HEK293 (cell line): ENCODE data around the gene ADPRHL1.

Experiments
- CTCF ChIA-PET: fragments of 350-600 bp; formaldehyde crosslinking; extraction: SDS; loops from one replicate; lab custom pipeline; 2021; ENCODE audit warnings: antibody characterized with exemption; lab: Yijun Ruan, JAX
- POLR2A ChIA-PET: fragments of 300-600 bp; formaldehyde crosslinking; extraction: SDS; loops from one replicate; lab custom pipeline; 2020; ENCODE audit warnings: antibody characterized with exemption, inconsistent platforms; lab: Yijun Ruan, JAX
- H3K27ac ChIP-seq: fragments of 200-500 bp; sonication (Bioruptor generic); 2 replicates; pipeline ENCODE4 v1.5.1; 2014; ENCODE audit warnings: low read depth, low read length, control low read depth, inconsistent platforms; ENCODE audit errors: extremely low read depth
- H3K36me3 ChIP-seq, 2 experiments: fragments of 200-500 bp in 1 of 2; sonication (Bioruptor generic) in 1 of 2; 1 replicate in 1 of 2; 2 replicates in 1 of 2; pipeline ENCODE4 v1.5.1; 2014 to 2017; ENCODE audit warnings: inconsistent platforms in 2 of 2, low read length in 2 of 2; ENCODE audit not compliant: control insufficient read depth in 2 of 2, insufficient read depth in 1 of 2
- H3K4me1 ChIP-seq: fragments of 200-500 bp; sonication (Bioruptor generic); 2 replicates; pipeline ENCODE4 v1.5.1; 2014; ENCODE audit warnings: mild to moderate bottlenecking, low read length, inconsistent platforms; ENCODE audit not compliant: control insufficient read depth, insufficient read depth
- H3K4me3 ChIP-seq: 2 replicates; pipeline ENCODE4 v1.5.1; 2011; ENCODE audit warnings: low read depth, mild to moderate bottlenecking, control low read depth, low read length, moderate library complexity
- H3K9me3 ChIP-seq: fragments of 200-500 bp; sonication (Bioruptor generic); 2 replicates; pipeline ENCODE4 v1.5.1; 2014; ENCODE audit warnings: low read depth, low read length, inconsistent platforms; ENCODE audit not compliant: control insufficient read depth, insufficient read depth
- CTCF ChIP-seq: fragments of 450-650 bp; formaldehyde crosslinking; IDR thresholded peaks from 2 replicates; pipeline ENCODE4 v1.5.1; 2016; ENCODE audit warnings: missing biosample characterization, missing genetic modification characterization
- KLF7 ChIP-seq: fragments of 450-650 bp; formaldehyde crosslinking; IDR thresholded peaks from 2 replicates; pipeline ENCODE4 v1.5.1; 2016; ENCODE audit warnings: missing biosample characterization, missing genetic modification characterization, borderline replicate concordance
- KLF8 ChIP-seq: fragments of 450-650 bp; formaldehyde crosslinking; IDR thresholded peaks from 2 replicates; pipeline ENCODE4 v1.5.1; 2016; ENCODE audit warnings: missing biosample characterization, missing genetic modification characterization
- MEIS1 ChIP-seq: sonication (generic); formaldehyde crosslinking; IDR thresholded peaks from 2 replicates; pipeline ENCODE4 v1.8.1; 2022; ENCODE audit warnings: missing genetic modification reagents, mild to moderate bottlenecking, borderline replicate concordance
- ZBTB10 ChIP-seq: fragments of 450-650 bp; formaldehyde crosslinking; IDR thresholded peaks from 2 replicates; pipeline ENCODE4 v1.5.1; 2016; ENCODE audit warnings: missing biosample characterization, missing genetic modification characterization
- ZFP37 ChIP-seq: fragments of 450-650 bp; formaldehyde crosslinking; IDR thresholded peaks from 2 replicates; pipeline ENCODE4 v1.5.1; 2016; ENCODE audit warnings: missing biosample characterization, missing genetic modification characterization
- ZNF16 ChIP-seq: fragments of 450-650 bp; formaldehyde crosslinking; IDR thresholded peaks from 2 replicates; pipeline ENCODE4 v1.5.1; 2016; ENCODE audit warnings: low read depth, missing biosample characterization, missing genetic modification characterization
- ZNF214 ChIP-seq: fragments of 450-650 bp; formaldehyde crosslinking; IDR thresholded peaks from 2 replicates; pipeline ENCODE4 v1.5.1; 2017; ENCODE audit warnings: missing biosample characterization, mild to moderate bottlenecking, missing genetic modification characterization, borderline replicate concordance
- ZNF433 ChIP-seq: fragments of 450-650 bp; formaldehyde crosslinking; IDR thresholded peaks from 2 replicates; pipeline ENCODE4 v1.5.1; 2016; ENCODE audit warnings: missing biosample characterization, missing genetic modification characterization, low read depth
- ZNF530 ChIP-seq: fragments of 450-650 bp; formaldehyde crosslinking; IDR thresholded peaks from 2 replicates; pipeline ENCODE4 v1.5.1; 2016; ENCODE audit warnings: low read depth, missing biosample characterization, missing genetic modification characterization
- ZNF560 ChIP-seq: fragments of 450-650 bp; formaldehyde crosslinking; IDR thresholded peaks from 2 replicates; pipeline ENCODE4 v1.5.1; 2017; ENCODE audit warnings: missing biosample characterization, missing genetic modification characterization, borderline replicate concordance
- ZNF701 ChIP-seq: fragments of 450-650 bp; formaldehyde crosslinking; IDR thresholded peaks from 2 replicates; pipeline ENCODE4 v1.5.1; 2016; ENCODE audit warnings: missing biosample characterization, missing genetic modification characterization
- ZNF777 ChIP-seq: fragments of 450-650 bp; formaldehyde crosslinking; IDR thresholded peaks from 2 replicates; pipeline ENCODE4 v1.5.1; 2017; ENCODE audit warnings: missing biosample characterization, missing genetic modification characterization, borderline replicate concordance
- TF ChIP-seq, protein P1 (sequence below): fragments of 450-650 bp; formaldehyde crosslinking; IDR thresholded peaks from 2 replicates; pipeline ENCODE4 v1.5.1; 2016; ENCODE audit warnings: missing biosample characterization, missing genetic modification characterization
- TF ChIP-seq, protein P2 (sequence below): fragments of 450-650 bp; formaldehyde crosslinking; IDR thresholded peaks from 2 replicates; pipeline ENCODE4 v1.5.1; 2016; ENCODE audit warnings: missing biosample characterization, missing genetic modification characterization, borderline replicate concordance
- TF ChIP-seq, protein P3 (sequence below): fragments of 450-650 bp; formaldehyde crosslinking; IDR thresholded peaks from 2 replicates; pipeline ENCODE4 v1.5.0; 2017; ENCODE audit warnings: missing biosample characterization, missing genetic modification characterization, borderline replicate concordance

The ADPRHL1 gene

GRCh38 chr13:113464476-113464875 lies 11.2 kb upstream of the ADPRHL1 start:
- H3K36me3 ChIP-seq, result peaks cover 10 to 40% of the 10 kb centered on the region in 2 experiments; a peak in 2 of 3 replicates
- no peak for TF ChIP-seq ZNF530 (tag by site-specific recombination)
- no peak for TF ChIP-seq ZBTB10 (tag by site-specific recombination)
- no peak for TF ChIP-seq CTCF
- TF ChIP-seq KLF7 (tag by site-specific recombination), result no peak
- no peak for TF ChIP-seq ZNF433 (tag by site-specific recombination)
- TF ChIP-seq, protein P1, sequence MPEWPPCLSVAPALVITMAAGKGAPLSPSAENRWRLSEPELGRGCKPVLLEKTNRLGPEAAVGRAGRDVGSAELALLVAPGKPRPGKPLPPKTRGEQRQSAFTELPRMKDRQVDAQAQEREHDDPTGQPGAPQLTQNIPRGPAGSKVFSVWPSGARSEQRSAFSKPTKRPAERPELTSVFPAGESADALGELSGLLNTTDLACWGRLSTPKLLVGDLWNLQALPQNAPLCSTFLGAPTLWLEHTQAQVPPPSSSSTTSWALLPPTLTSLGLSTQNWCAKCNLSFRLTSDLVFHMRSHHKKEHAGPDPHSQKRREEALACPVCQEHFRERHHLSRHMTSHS, result no peak
- TF ChIP-seq ZFP37 (tag by site-specific recombination), result no peak
- no peak for TF ChIP-seq ZNF701 (tag by site-specific recombination)
- no peak for TF ChIP-seq KLF8
- no peak for TF ChIP-seq ZNF16
- no peak for TF ChIP-seq ZNF560
- TF ChIP-seq, all 188 proteins: peak for 0
- Histone ChIP-seq H3K27ac (no peak overlapping the region), H3K9me3 (no peaks in the 10 kb centered on the region), H3K4me1 (no peaks in the 10 kb centered on the region), H3K4me3 (no peak overlapping the region)
- ChIA-PET POLR2A (no interaction called here), CTCF (no interaction called here)

- ChIA-PET CTCF (interaction anchor here (1.4 kb wide), 1 partner anchor 10 kb away, joined by 3 read pairs; no protein-coding TSS in a partner anchor), POLR2A (no interaction called here)
- H3K4me3 ChIP-seq, result no peak overlapping the region
- H3K4me1 ChIP-seq, result no peaks in the 10 kb centered on the region
- peaks cover 3 to 52% of the 10 kb centered on the region in 2 experiments; a peak in 2 of 3 replicates for H3K36me3 ChIP-seq
- H3K27ac ChIP-seq, result no peak overlapping the region
- H3K9me3 ChIP-seq, result no peaks in the 10 kb centered on the region
- TF ChIP-seq ZNF214 (no peak), MEIS1 (no peak), ZNF777 (tag by site-specific recombination) (no peak)
- TF ChIP-seq, protein P2, sequence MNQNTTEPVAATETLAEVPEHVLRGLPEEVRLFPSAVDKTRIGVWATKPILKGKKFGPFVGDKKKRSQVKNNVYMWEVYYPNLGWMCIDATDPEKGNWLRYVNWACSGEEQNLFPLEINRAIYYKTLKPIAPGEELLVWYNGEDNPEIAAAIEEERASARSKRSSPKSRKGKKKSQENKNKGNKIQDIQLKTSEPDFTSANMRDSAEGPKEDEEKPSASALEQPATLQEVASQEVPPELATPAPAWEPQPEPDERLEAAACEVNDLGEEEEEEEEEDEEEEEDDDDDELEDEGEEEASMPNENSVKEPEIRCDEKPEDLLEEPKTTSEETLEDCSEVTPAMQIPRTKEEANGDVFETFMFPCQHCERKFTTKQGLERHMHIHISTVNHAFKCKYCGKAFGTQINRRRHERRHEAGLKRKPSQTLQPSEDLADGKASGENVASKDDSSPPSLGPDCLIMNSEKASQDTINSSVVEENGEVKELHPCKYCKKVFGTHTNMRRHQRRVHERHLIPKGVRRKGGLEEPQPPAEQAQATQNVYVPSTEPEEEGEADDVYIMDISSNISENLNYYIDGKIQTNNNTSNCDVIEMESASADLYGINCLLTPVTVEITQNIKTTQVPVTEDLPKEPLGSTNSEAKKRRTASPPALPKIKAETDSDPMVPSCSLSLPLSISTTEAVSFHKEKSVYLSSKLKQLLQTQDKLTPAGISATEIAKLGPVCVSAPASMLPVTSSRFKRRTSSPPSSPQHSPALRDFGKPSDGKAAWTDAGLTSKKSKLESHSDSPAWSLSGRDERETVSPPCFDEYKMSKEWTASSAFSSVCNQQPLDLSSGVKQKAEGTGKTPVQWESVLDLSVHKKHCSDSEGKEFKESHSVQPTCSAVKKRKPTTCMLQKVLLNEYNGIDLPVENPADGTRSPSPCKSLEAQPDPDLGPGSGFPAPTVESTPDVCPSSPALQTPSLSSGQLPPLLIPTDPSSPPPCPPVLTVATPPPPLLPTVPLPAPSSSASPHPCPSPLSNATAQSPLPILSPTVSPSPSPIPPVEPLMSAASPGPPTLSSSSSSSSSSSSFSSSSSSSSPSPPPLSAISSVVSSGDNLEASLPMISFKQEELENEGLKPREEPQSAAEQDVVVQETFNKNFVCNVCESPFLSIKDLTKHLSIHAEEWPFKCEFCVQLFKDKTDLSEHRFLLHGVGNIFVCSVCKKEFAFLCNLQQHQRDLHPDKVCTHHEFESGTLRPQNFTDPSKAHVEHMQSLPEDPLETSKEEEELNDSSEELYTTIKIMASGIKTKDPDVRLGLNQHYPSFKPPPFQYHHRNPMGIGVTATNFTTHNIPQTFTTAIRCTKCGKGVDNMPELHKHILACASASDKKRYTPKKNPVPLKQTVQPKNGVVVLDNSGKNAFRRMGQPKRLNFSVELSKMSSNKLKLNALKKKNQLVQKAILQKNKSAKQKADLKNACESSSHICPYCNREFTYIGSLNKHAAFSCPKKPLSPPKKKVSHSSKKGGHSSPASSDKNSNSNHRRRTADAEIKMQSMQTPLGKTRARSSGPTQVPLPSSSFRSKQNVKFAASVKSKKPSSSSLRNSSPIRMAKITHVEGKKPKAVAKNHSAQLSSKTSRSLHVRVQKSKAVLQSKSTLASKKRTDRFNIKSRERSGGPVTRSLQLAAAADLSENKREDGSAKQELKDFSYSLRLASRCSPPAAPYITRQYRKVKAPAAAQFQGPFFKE (tag by site-specific recombination), result no peak
- TF ChIP-seq, protein P3, sequence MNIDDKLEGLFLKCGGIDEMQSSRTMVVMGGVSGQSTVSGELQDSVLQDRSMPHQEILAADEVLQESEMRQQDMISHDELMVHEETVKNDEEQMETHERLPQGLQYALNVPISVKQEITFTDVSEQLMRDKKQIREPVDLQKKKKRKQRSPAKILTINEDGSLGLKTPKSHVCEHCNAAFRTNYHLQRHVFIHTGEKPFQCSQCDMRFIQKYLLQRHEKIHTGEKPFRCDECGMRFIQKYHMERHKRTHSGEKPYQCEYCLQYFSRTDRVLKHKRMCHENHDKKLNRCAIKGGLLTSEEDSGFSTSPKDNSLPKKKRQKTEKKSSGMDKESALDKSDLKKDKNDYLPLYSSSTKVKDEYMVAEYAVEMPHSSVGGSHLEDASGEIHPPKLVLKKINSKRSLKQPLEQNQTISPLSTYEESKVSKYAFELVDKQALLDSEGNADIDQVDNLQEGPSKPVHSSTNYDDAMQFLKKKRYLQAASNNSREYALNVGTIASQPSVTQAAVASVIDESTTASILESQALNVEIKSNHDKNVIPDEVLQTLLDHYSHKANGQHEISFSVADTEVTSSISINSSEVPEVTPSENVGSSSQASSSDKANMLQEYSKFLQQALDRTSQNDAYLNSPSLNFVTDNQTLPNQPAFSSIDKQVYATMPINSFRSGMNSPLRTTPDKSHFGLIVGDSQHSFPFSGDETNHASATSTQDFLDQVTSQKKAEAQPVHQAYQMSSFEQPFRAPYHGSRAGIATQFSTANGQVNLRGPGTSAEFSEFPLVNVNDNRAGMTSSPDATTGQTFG (tag by site-specific recombination), result no peak
These were observed 7.9 kb upstream of the ADPRHL1 start for GRCh38 chr13:113461022-113461751.
